ENCODE results near the gene APP.

DNA sequence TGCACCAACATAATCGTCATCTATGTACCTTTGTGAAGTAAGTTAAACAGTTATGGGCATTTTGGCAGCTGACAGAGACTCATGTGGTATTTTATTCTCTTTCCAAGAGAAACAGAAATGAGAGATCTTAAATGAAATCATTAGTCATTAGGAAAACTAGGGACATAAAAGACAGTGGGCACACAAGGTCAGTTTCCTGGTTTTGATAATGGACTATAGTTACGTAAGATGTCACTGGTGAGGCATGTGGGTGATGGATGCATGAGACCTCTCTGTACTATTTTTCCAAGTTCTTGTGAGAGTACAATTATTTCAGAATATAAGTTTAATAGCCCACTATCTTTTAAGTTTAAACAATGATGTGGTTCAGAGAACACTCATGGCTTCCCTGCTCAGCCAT is 216.9 kb downstream of the APP start:
- TF ChIP-seq EP300 (IDR thresholded peaks at IDR 0.05; ENCODE audit: low read depth) (no peak), CTCF (IDR thresholded peaks at IDR 0.05) (no peak), POLR2AphosphoS5 (IDR thresholded peaks at IDR 0.05) (no peak)
